HCT116 (cell line): ENCODE measurements around the gene GATAD1. TPM values are rescaled to one million over a fixed set of nuclear protein-coding genes. Genes with fewer than 3 reads are reported as not detected.

Source experiments
- ATAC-seq: fragments of 200-7000 bp; cut with Tn5 transposase; 2 replicates; pipeline ENCODE4 v1.9.1; 2020; ENCODE audit warnings: mild to moderate bottlenecking, moderate library complexity
- BruUV-seq: library from RNA; stranded (reverse); fragments of 400-500 nt; replicated peaks from 2 replicates; lab custom pipeline; 2021; lab: Mats Ljungman, UMichigan
- CTCF ChIA-PET: fragments of 300-600 bp; sonication (Branson Sonifier 250); formaldehyde crosslinking; loops from one replicate; lab custom pipeline; 2021; ENCODE audit warnings: antibody characterized with exemption; lab: Charles Lee
- POLR2A ChIA-PET: fragments of 300-600, 350-600 bp; sonication (Branson Sonifier 250); formaldehyde crosslinking; loops from one replicate; lab custom pipeline; 2021; ENCODE audit warnings: antibody characterized with exemption; lab: Charles Lee
- RAD21 ChIA-PET, 2 experiments: fragments of 300-600 bp; sonication (Branson Sonifier 250); formaldehyde crosslinking; loops; one replicate each; lab custom pipeline; 2023; ENCODE audit warnings: low total read pairs in 2 of 2; ENCODE audit not compliant: uncharacterized antibody in 2 of 2, unreplicated experiment in 2 of 2, low non-redundant PET in 1 of 2; lab: Charles Lee
- DNase-seq: peaks from one replicate; pipeline ENCODE4 v3.0.0-alpha.2; 2010; ENCODE audit warnings: low read depth, low spot score
- H2AFZ ChIP-seq: fragments of 200-600 bp; shearing (Covaris generic), sonication (generic); 2 replicates; pipeline ENCODE4 v1.6.1; 2017; ENCODE audit warnings: low read depth, mixed run types, mixed read lengths, antibody characterized with exemption, low read length; ENCODE audit not compliant: poor library complexity, severe bottlenecking
- H3K27ac ChIP-seq: 2 replicates; pipeline ENCODE4 v1.5.1; 2012; ENCODE audit warnings: low read depth, low read length
- H3K27me3 ChIP-seq: fragments of 200-600 bp; sonication (generic); 2 replicates; pipeline ENCODE4 v1.6.1; 2016; ENCODE audit warnings: mixed run types, low read length, mixed read lengths; ENCODE audit not compliant: insufficient read depth
- H3K36me3 ChIP-seq, 2 experiments: fragments of 200-500 bp in 1 of 2; fragments of 200-600 bp in 1 of 2; sonication (Bioruptor generic) in 1 of 2; sonication (generic) in 1 of 2; 2 replicates each; pipeline versions ENCODE4 v1.5.1 to v1.6.1; 2014 to 2016; ENCODE audit warnings: low read length in 2 of 2, inconsistent platforms in 1 of 2, mixed read lengths in 1 of 2, mixed run types in 1 of 2; ENCODE audit not compliant: insufficient read depth in 2 of 2, control insufficient read depth in 1 of 2
- H3K4me1 ChIP-seq, 2 experiments: fragments of 200-600 bp in 1 of 2; sonication (generic) in 1 of 2; 2 replicates each; pipeline versions ENCODE4 v1.5.1 to v1.6.1; 2012 to 2017; ENCODE audit warnings: low read length in 2 of 2, inconsistent platforms in 1 of 2, mild to moderate bottlenecking in 1 of 2, mixed read lengths in 1 of 2, mixed run types in 1 of 2, moderate library complexity in 1 of 2; ENCODE audit not compliant: insufficient read depth in 2 of 2, control insufficient read depth in 1 of 2
- H3K4me2 ChIP-seq: fragments of 200-600 bp; sonication (generic); 2 replicates; pipeline ENCODE4 v1.6.1; 2017; ENCODE audit warnings: mixed run types, low read length, mixed read lengths
- H3K4me3 ChIP-seq, 2 experiments: fragments of 200-600 bp in 1 of 2; sonication (generic) in 1 of 2; replicated peaks in 1 of 2; 2 replicates each; pipeline ENCODE4 v1.5.1; 2011 to 2016; ENCODE audit warnings: low read length in 2 of 2, control low read depth in 1 of 2, low read depth in 1 of 2, mild to moderate bottlenecking in 1 of 2, mixed read lengths in 1 of 2, mixed run types in 1 of 2
- H3K79me2 ChIP-seq: fragments of 200-600 bp; sonication (generic); 2 replicates; pipeline ENCODE4 v1.6.1; 2017; ENCODE audit warnings: mild to moderate bottlenecking, mixed run types, low read length, moderate library complexity, mixed read lengths; ENCODE audit not compliant: insufficient read depth
- H3K9ac ChIP-seq: fragments of 200-600 bp; sonication (generic); 2 replicates; pipeline ENCODE4 v1.6.1; 2016; ENCODE audit warnings: low read length, mixed read lengths
- H3K9me2 ChIP-seq: fragments of 200-600 bp; sonication (generic), shearing (Covaris generic); 2 replicates; pipeline ENCODE4 v1.6.1; 2017; ENCODE audit warnings: mixed run types, mild to moderate bottlenecking, moderate library complexity; ENCODE audit not compliant: insufficient read depth
- H3K9me3 ChIP-seq, 2 experiments: fragments of 200-500 bp in 1 of 2; fragments of 200-600 bp in 1 of 2; sonication (Bioruptor generic) in 1 of 2; sonication (generic) in 1 of 2; 2 replicates each; pipeline ENCODE4 v1.6.1; 2014 to 2017; ENCODE audit warnings: low read length in 2 of 2, mixed read lengths in 2 of 2, inconsistent platforms in 1 of 2, low read depth in 1 of 2, mild to moderate bottlenecking in 1 of 2, mixed run types in 1 of 2, moderate library complexity in 1 of 2; ENCODE audit not compliant: control insufficient read depth in 1 of 2, insufficient read depth in 1 of 2
- H4K20me1 ChIP-seq: fragments of 200-600 bp; sonication (generic), shearing (Covaris generic); 2 replicates; pipeline ENCODE4 v1.6.1; 2017; ENCODE audit warnings: mixed run types, mild to moderate bottlenecking, moderate library complexity; ENCODE audit not compliant: insufficient read depth
- ATF3 ChIP-seq: IDR thresholded peaks from 2 replicates; pipeline ENCODE4 v1.6.1; 2012
- CEBPB ChIP-seq: IDR thresholded peaks from 2 replicates; pipeline ENCODE4 v1.6.1; 2012; ENCODE audit warnings: low read depth
- CTCF ChIP-seq, 3 experiments: fragments of 200-600 bp in 1 of 3; sonication (generic) in 1 of 3; IDR thresholded peaks in 2 of 3; conservative IDR thresholded peaks in 1 of 3; 2 replicates each; pipeline ENCODE4 v1.5.1; 2012 to 2017; ENCODE audit warnings: low read depth in 2 of 3, low read length in 2 of 3, antibody characterized with exemption in 1 of 3, borderline replicate concordance in 1 of 3, control low read depth in 1 of 3, mild to moderate bottlenecking in 1 of 3, mixed read lengths in 1 of 3, mixed run types in 1 of 3, moderate library complexity in 1 of 3; ENCODE audit not compliant: insufficient read depth in 1 of 3
- EGR1 ChIP-seq: IDR thresholded peaks from 2 replicates; pipeline ENCODE4 v1.6.1; 2012; ENCODE audit warnings: low read depth
- ELF1 ChIP-seq: IDR thresholded peaks from 2 replicates; pipeline ENCODE4 v1.6.1; 2012; ENCODE audit warnings: low read depth, borderline replicate concordance
- EZH2phosphoT487 ChIP-seq: fragments of 200-600 bp; IDR thresholded peaks from 2 replicates; pipeline ENCODE4 v1.6.1; 2018; ENCODE audit warnings: antibody characterized with exemption, borderline replicate concordance
- FOSL1 ChIP-seq: IDR thresholded peaks from 2 replicates; pipeline ENCODE4 v1.6.1; 2012; ENCODE audit warnings: low read depth
- POLR2A ChIP-seq: IDR thresholded peaks from 2 replicates; pipeline ENCODE4 v1.7.0; 2011; ENCODE audit warnings: borderline replicate concordance; ENCODE audit not compliant: insufficient read depth, insufficient read length; ENCODE audit errors: extremely low read depth
- POLR2AphosphoS5 ChIP-seq: IDR thresholded peaks from 2 replicates; pipeline ENCODE4 v1.6.1; 2011; ENCODE audit warnings: mild to moderate bottlenecking, low read depth, low read length, moderate library complexity
- RAD21 ChIP-seq: IDR thresholded peaks from 2 replicates; pipeline ENCODE4 v1.6.1; 2012; ENCODE audit warnings: low read depth, mild to moderate bottlenecking
- REST ChIP-seq: IDR thresholded peaks from 2 replicates; pipeline ENCODE4 v1.6.1; 2012; ENCODE audit warnings: low read depth
- TCF7L2 ChIP-seq: IDR thresholded peaks from 2 replicates; pipeline ENCODE4 v1.7.0; 2011; ENCODE audit warnings: borderline replicate concordance, inconsistent platforms; ENCODE audit not compliant: insufficient read depth, insufficient read length; ENCODE audit errors: extremely low read depth
- YY1 ChIP-seq: IDR thresholded peaks from 2 replicates; pipeline ENCODE4 v1.6.1; 2011; ENCODE audit warnings: low read length, low read depth, moderate library complexity, mild to moderate bottlenecking; ENCODE audit not compliant: insufficient replicate concordance; ENCODE audit errors: extremely low read depth
- ZBTB33 ChIP-seq: IDR thresholded peaks from 2 replicates; pipeline ENCODE4 v1.6.1; 2011; ENCODE audit warnings: mild to moderate bottlenecking, low read length, moderate library complexity; ENCODE audit not compliant: insufficient replicate concordance; ENCODE audit errors: extremely low read depth
- ZNF274 ChIP-seq: fragments of 200-500 bp; sonication (Bioruptor generic); IDR thresholded peaks from 2 replicates; pipeline ENCODE4 v1.6.1; 2014; ENCODE audit warnings: mild to moderate bottlenecking, low read depth, low read length, inconsistent platforms
- intact Hi-C: fragments of 100-400 bp; cut with micrococcal nuclease; formaldehyde crosslinking; loops from 2 replicates; pipeline ENCODE4 v1.10.0; 2022
- total RNA-seq: library from RNA; stranded (reverse); gene quantifications from one replicate; pipeline ENCODE4 v1.2.1, GENCODE V29; 2021; ENCODE audit not compliant: unreplicated experiment

GATAD1 gene
- total RNA-seq, 1 experiment from 2014 or later = 23.9 TPM

- peaks cover 6 to 22% of the 10 kb centered on the region in 2 experiments; a peak in 2 of 4 replicates for H3K36me3 ChIP-seq
- H3K9me2 ChIP-seq = no peaks in the 10 kb centered on the region
- DNase-seq = no peak
- no peaks in the 10 kb centered on the region for H3K9me3 ChIP-seq
- TF ChIP-seq REST (no peak), ELF1 (no peak), ATF3 (no peak), ZBTB33 (no peak), POLR2A (no peak), CEBPB (no peak), YY1 (no peak), RAD21 (no peak), EGR1 (no peak), CTCF (IDR thresholded peaks at IDR 0.05 in 2 of 3, conservative IDR thresholded peaks at IDR 0.05 in 1 of 3; ENCODE audit: borderline replicate concordance in 1 of 3, insufficient read depth in 1 of 3, low read depth in 2 of 3, low read length in 2 of 3) (no peak), TCF7L2 (no peak), EZH2phosphoT487 (no peak), ZNF274 (no peak), POLR2AphosphoS5 (no peak), FOSL1 (no peak)
- H4K20me1 ChIP-seq = no peaks in the 10 kb centered on the region
- no peak overlapping the region for H3K9ac ChIP-seq
- H2AFZ ChIP-seq = no peak overlapping the region
- ChIA-PET RAD21 (no interaction called here), POLR2A (no interaction called here), CTCF (no interaction called here)
- intact Hi-C loops = no loop called here
- H3K27me3 ChIP-seq = no peaks in the 10 kb centered on the region
- H3K27ac ChIP-seq = no peak overlapping the region
- H3K4me3 ChIP-seq = no peak overlapping the region
- no TSS peak for BruUV-seq
- H3K4me2 ChIP-seq = no peak overlapping the region
- H3K4me1 ChIP-seq = no peaks in the 10 kb centered on the region
- H3K79me2 ChIP-seq = no peaks in the 10 kb centered on the region
- no peak for ATAC-seq
Measured at GRCh38 chr7:92485974-92486373, 38.7 kb downstream of the GATAD1 start.
